ENCODE results near the gene ADAMTS8.

DNA sequence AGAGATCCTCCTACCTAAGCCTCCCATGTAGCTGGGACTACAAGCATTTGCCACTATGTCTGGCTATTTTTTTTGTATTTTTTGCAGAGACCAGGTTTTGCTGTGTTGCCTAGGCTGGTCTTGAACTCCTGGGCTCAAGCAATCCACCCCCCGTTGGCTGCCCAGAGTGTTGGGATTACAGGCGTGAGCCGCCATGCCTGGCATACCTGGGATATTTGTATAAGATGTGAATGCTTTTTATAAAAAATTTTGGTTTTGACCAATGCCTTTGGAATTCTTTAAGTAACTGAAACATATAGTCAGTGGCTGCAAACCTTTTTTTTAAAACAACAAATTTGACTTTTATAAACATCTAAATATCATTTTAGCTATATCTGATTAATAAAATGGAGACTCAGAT lies 42.4 kb downstream of the ADAMTS8 start:
- no peak for TF ChIP-seq POLR2A (IDR thresholded peaks at IDR 0.05; ENCODE audit: low read length)
- no peak for TF ChIP-seq GATA1 (IDR thresholded peaks at IDR 0.05; ENCODE audit: low read depth, low read length)
